ENCODE data around the gene POU5F1.

DNA sequence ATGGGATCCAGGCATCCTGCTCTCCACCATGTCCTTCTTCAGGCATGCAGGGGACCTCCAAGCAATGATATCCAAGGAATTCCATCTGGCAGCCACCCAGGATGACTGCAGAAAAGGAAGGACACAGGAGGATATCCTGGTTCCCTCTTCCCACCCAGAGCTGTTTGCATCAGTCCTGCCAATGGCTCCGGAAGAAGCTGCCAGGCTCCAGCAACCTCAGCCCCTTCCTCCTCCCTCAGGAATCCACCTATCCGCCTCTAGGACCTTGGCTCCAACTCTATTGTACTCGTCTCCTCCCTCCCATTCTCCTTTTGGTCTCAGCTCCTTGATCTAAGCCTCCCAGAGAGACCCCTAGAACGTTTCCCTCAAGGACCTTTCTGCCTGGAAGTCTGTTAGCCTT is 30.9 kb downstream of the POU5F1 start:
- TF ChIP-seq, protein P1, sequence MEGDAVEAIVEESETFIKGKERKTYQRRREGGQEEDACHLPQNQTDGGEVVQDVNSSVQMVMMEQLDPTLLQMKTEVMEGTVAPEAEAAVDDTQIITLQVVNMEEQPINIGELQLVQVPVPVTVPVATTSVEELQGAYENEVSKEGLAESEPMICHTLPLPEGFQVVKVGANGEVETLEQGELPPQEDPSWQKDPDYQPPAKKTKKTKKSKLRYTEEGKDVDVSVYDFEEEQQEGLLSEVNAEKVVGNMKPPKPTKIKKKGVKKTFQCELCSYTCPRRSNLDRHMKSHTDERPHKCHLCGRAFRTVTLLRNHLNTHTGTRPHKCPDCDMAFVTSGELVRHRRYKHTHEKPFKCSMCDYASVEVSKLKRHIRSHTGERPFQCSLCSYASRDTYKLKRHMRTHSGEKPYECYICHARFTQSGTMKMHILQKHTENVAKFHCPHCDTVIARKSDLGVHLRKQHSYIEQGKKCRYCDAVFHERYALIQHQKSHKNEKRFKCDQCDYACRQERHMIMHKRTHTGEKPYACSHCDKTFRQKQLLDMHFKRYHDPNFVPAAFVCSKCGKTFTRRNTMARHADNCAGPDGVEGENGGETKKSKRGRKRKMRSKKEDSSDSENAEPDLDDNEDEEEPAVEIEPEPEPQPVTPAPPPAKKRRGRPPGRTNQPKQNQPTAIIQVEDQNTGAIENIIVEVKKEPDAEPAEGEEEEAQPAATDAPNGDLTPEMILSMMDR (IDR thresholded peaks at IDR 0.05) = no peak
- TF ChIP-seq POLR2A (IDR thresholded peaks at IDR 0.05) = no peak
